ENCODE results near the gene SMIM32.

GRCh38 chr5:136242611-136243010, 49.6 kb upstream of the SMIM32 start:
- TF ChIP-seq EZH2 (IDR thresholded peaks at IDR 0.05) (no peak), POLR2AphosphoS5 (IDR thresholded peaks at IDR 0.05; ENCODE audit: borderline replicate concordance, low read depth, low read length) (no peak), FOXP2 (optimal IDR thresholded peaks at IDR 0.05; ENCODE audit: control extremely low read depth, extremely low read length, insufficient read depth) (no peak)
